Keratinocyte (primary cell): ENCODE data around the gene HS1BP3. TPM values are rescaled to one million over a fixed set of nuclear protein-coding genes. Genes with fewer than 3 reads are reported as not detected.

Source experiments
- DNase-seq: peaks from one replicate; pipeline ENCODE4 v3.0.0-alpha.2; 2011; ENCODE audit warnings: low read depth, missing footprints, low spot score
- FAIRE-seq: peaks from 2 replicates; lab custom pipeline; 2011; peaks lifted over from hg19 to GRCh38; lab: Jason Lieb, UNC
- H2AFZ ChIP-seq: 2 replicates; pipeline ENCODE4 v1.6.0; 2012; ENCODE audit warnings: low read length, control low read depth, inconsistent platforms; ENCODE audit not compliant: control insufficient read depth
- H3K27ac ChIP-seq: 2 replicates; pipeline ENCODE4 v1.5.1; 2011; ENCODE audit warnings: low read length; ENCODE audit not compliant: control insufficient read depth, insufficient read depth
- H3K27me3 ChIP-seq: 3 replicates; pipeline ENCODE4 v1.6.0; 2011; ENCODE audit warnings: low read length; ENCODE audit not compliant: control insufficient read depth, insufficient read depth; ENCODE audit errors: extremely low read depth
- H3K36me3 ChIP-seq, 2 experiments: 2 replicates in 1 of 2; 3 replicates in 1 of 2; pipeline ENCODE4 v1.5.1; 2011; ENCODE audit warnings: low read length in 2 of 2, mild to moderate bottlenecking in 1 of 2; ENCODE audit not compliant: control insufficient read depth in 2 of 2, insufficient read depth in 2 of 2; ENCODE audit errors: extremely low read depth in 1 of 2
- H3K4me1 ChIP-seq: 3 replicates; pipeline ENCODE4 v1.5.1; 2011; ENCODE audit warnings: low read length; ENCODE audit not compliant: control insufficient read depth, insufficient read depth; ENCODE audit errors: extremely low read depth
- H3K4me2 ChIP-seq: 3 replicates; pipeline ENCODE4 v1.6.0; 2011; ENCODE audit warnings: low read depth, low read length; ENCODE audit not compliant: control insufficient read depth, insufficient read depth; ENCODE audit errors: extremely low read depth
- H3K4me3 ChIP-seq, 3 experiments: fragments of 200-600 bp in 1 of 3; sonication (generic) in 1 of 3; 2 replicates in 2 of 3; 3 replicates in 1 of 3; pipeline ENCODE4 v1.5.1; 2011 to 2016; ENCODE audit warnings: low read length in 3 of 3, mild to moderate bottlenecking in 3 of 3, control low read depth in 2 of 3, inconsistent platforms in 1 of 3, low read depth in 1 of 3, mixed read lengths in 1 of 3, mixed run types in 1 of 3, moderate library complexity in 1 of 3; ENCODE audit not compliant: control insufficient read depth in 2 of 3, insufficient read depth in 2 of 3; ENCODE audit errors: extremely low read depth in 1 of 3
- H3K79me2 ChIP-seq: 2 replicates; pipeline ENCODE4 v1.6.0; 2012; ENCODE audit warnings: low read length; ENCODE audit not compliant: control insufficient read depth, insufficient read depth
- H3K9ac ChIP-seq: 3 replicates; pipeline ENCODE4 v1.6.0; 2011; ENCODE audit warnings: low read length; ENCODE audit not compliant: control insufficient read depth, insufficient read depth; ENCODE audit errors: extremely low read depth
- H3K9me1 ChIP-seq: 3 replicates; pipeline ENCODE4 v1.6.0; 2011; ENCODE audit warnings: low read length; ENCODE audit not compliant: control insufficient read depth, insufficient read depth; ENCODE audit errors: extremely low read depth
- H3K9me3 ChIP-seq: 2 replicates; pipeline ENCODE4 v1.5.1; 2012; ENCODE audit warnings: low read depth, low read length; ENCODE audit not compliant: control insufficient read depth
- H4K20me1 ChIP-seq: 3 replicates; pipeline ENCODE4 v1.6.0; 2011; ENCODE audit warnings: low read length; ENCODE audit not compliant: control insufficient read depth, insufficient read depth; ENCODE audit errors: extremely low read depth
- CTCF ChIP-seq, 3 experiments: IDR thresholded peaks in 1 of 3; conservative IDR thresholded peaks in 1 of 3; optimal IDR thresholded peaks in 1 of 3; 2 replicates in 2 of 3; 3 replicates in 1 of 3; pipeline versions ENCODE3 to v1.5.1; 2011; ENCODE audit warnings: low read length in 3 of 3, mild to moderate bottlenecking in 3 of 3, moderate library complexity in 2 of 3, control low read depth in 1 of 3, inconsistent platforms in 1 of 3; ENCODE audit not compliant: insufficient read depth in 2 of 3; ENCODE audit errors: extremely low read depth in 1 of 3
- EZH2 ChIP-seq: IDR thresholded peaks from one replicate; pipeline ENCODE4 v1.6.1; 2012; ENCODE audit warnings: inconsistent platforms, mild to moderate bottlenecking, low read length, moderate library complexity
- dilution Hi-C: fragments of 300-500 bp; cut with MboI; formaldehyde crosslinking; loops from one replicate; pipeline ENCODE4 v1.7.0; 2020; ENCODE audit warnings: low sequenced_read_pairs; ENCODE audit not compliant: extremely low pct_ligation_motif_present
- polyA plus RNA-seq, 5 experiments: library from polyadenylated mRNA; depleted of rRNA in 3 of 5; stranded (reverse) in 3 of 5; stranded (forward) in 1 of 5; unstranded in 1 of 5; fragments of >200 nt; gene quantifications; 1 replicate in 1 of 5; 2 replicates in 3 of 5; 3 replicates in 1 of 5; pipeline versions ENCODE4 v1.2.1 to v1.2.3, GENCODE V29; 2011 to 2012; ENCODE audit warnings: missing spikeins in 2 of 5, low read depth in 1 of 5, low replicate concordance in 1 of 5

The HS1BP3 gene
- polyA plus RNA-seq, 1 donor (not counting 4 experiments of a cell fraction or from before 2014, with no cell fraction given), result 18.5 TPM

- Histone ChIP-seq H3K79me2 (no peaks in the 10 kb centered on the region), H3K9me3 (no peaks in the 10 kb centered on the region), H3K4me1 (peaks cover 28% of the 10 kb centered on the region), H3K27ac (no peak overlapping the region), H2AFZ (no peak overlapping the region), H3K9me1 (no peaks in the 10 kb centered on the region), H3K36me3 (no peaks in the 10 kb centered on the region), H3K4me3 (no peak overlapping the region), H3K4me2 (no peak overlapping the region), H4K20me1 (no peaks in the 10 kb centered on the region), H3K9ac (no peak overlapping the region), H3K27me3 (no peaks in the 10 kb centered on the region)
- dilution Hi-C loops, result no loop called here
- no peak for FAIRE-seq
- no peak for DNase-seq
- TF ChIP-seq EZH2 (no peak), CTCF (optimal IDR thresholded peaks at IDR 0.05 in 1 of 3, IDR thresholded peaks at IDR 0.05 in 1 of 3, conservative IDR thresholded peaks at IDR 0.05 in 1 of 3; ENCODE audit: extremely low read depth in 1 of 3, insufficient read depth in 2 of 3, low read length in 3 of 3) (no peak)
Measured at GRCh38 chr2:20572221-20572620, 78.7 kb downstream of the HS1BP3 start.

GRCh38 chr2:20571644-20572215 is 79.2 kb downstream of the HS1BP3 start:
- no peak for FAIRE-seq
- no peaks in the 10 kb centered on the region for H3K79me2 ChIP-seq
- no peak overlapping the region for H2AFZ ChIP-seq
- dilution Hi-C loops, result no loop called here
- H3K27ac ChIP-seq, result no peak overlapping the region
- H3K27me3 ChIP-seq, result no peaks in the 10 kb centered on the region
- TF ChIP-seq CTCF (optimal IDR thresholded peaks at IDR 0.05 in 1 of 3, IDR thresholded peaks at IDR 0.05 in 1 of 3, conservative IDR thresholded peaks at IDR 0.05 in 1 of 3; ENCODE audit: extremely low read depth in 1 of 3, insufficient read depth in 2 of 3, low read length in 3 of 3) (no peak), EZH2 (no peak)
- no peak overlapping the region for H3K4me2 ChIP-seq
- H3K4me1 ChIP-seq, result peaks cover 27% of the 10 kb centered on the region
- H3K36me3 ChIP-seq, result no peaks in the 10 kb centered on the region
- no peaks in the 10 kb centered on the region for H3K9me1 ChIP-seq
- no peak for DNase-seq
- no peak overlapping the region for H3K4me3 ChIP-seq
- H3K9ac ChIP-seq, result no peak overlapping the region
- H4K20me1 ChIP-seq, result no peaks in the 10 kb centered on the region
- no peaks in the 10 kb centered on the region for H3K9me3 ChIP-seq
